Endothelial cell (in vitro differentiated cells): ENCODE results near the gene POFUT2. TPM values are rescaled to one million over a fixed set of nuclear protein-coding genes. Genes with fewer than 3 reads are reported as not detected.

Experiments used
- DNase-seq: peaks from one replicate; pipeline ENCODE4 v3.0.0; 2021; ENCODE audit warnings: low spot score
- H3K27ac Mint-ChIP-seq: one replicate; pipeline ENCODE4 v1.8.0; 2021; ENCODE audit warnings: mixed read lengths, inconsistent platforms; ENCODE audit not compliant: unreplicated experiment
- H3K27me3 Mint-ChIP-seq: one replicate; pipeline ENCODE4 v1.8.0; 2021; ENCODE audit warnings: mild to moderate bottlenecking, moderate library complexity, mixed read lengths, inconsistent platforms; ENCODE audit not compliant: unreplicated experiment
- H3K36me3 Mint-ChIP-seq: one replicate; pipeline ENCODE4 v1.8.0; 2021; ENCODE audit warnings: mild to moderate bottlenecking, low read depth, mixed read lengths, inconsistent platforms; ENCODE audit not compliant: unreplicated experiment
- H3K4me1 Mint-ChIP-seq: one replicate; pipeline ENCODE4 v1.8.0; 2021; ENCODE audit warnings: mild to moderate bottlenecking, mixed read lengths, inconsistent platforms; ENCODE audit not compliant: unreplicated experiment
- H3K4me3 Mint-ChIP-seq: one replicate; pipeline ENCODE4 v1.8.0; 2021; ENCODE audit warnings: mild to moderate bottlenecking, mixed read lengths, inconsistent platforms; ENCODE audit not compliant: unreplicated experiment
- H3K9me3 Mint-ChIP-seq: one replicate; pipeline ENCODE4 v1.8.0; 2021; ENCODE audit warnings: mixed read lengths, inconsistent platforms; ENCODE audit not compliant: unreplicated experiment
- CTCF ChIP-seq: fragments of 200-600 bp; sonication (generic); IDR thresholded peaks from one replicate; pipeline ENCODE4 v1.5.0; 2021; ENCODE audit warnings: antibody characterized with exemption; ENCODE audit not compliant: unreplicated experiment
- total RNA-seq: library from RNA; stranded (reverse); fragmentation: NEBNext Ultra II Directional; extraction: Animal tissue kit (Norgen Biotek cat#: 25700); gene quantifications from one replicate; pipeline ENCODE4 v1.2.1, GENCODE V29; 2021; ENCODE audit not compliant: unreplicated experiment

Gene POFUT2
- total RNA-seq, 1 donor from 2014 or later = 37.8 TPM

DNA sequence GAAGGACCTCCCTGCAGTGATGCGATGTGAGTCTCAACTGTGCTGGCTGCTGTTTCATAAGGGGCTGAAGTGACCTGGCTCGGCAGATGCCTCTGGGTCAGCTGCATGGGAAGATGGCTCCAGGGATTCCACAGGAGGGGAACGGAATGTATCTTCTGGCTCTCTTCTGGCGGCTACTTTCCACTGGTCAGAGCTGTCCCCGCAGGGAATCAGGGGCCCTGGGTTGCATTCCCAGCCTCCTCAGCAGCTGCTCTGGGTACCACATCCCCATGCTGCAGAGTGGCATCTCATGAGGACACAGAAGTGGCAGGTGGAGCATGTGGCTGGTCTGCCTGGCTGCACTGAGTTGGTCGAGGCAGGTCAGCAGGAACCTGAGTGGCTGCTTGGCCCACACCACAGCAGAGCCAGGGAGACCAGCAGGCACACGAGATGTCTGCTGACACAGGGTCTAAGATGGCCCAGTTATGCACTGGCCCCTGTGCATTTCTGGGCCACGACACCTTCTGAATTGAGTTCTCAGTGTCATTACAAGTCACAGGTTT lies 42.8 kb downstream of the POFUT2 start:
- Mint-ChIP-seq H3K27ac (no peak overlapping the region), H3K4me1 (no peaks in the 10 kb centered on the region), H3K4me3 (no peak overlapping the region), H3K36me3 (peaks cover 7% of the 10 kb centered on the region), H3K9me3 (peaks cover 6% of the 10 kb centered on the region), H3K27me3 (peaks cover 3% of the 10 kb centered on the region)
- no peak for TF ChIP-seq CTCF
- no peak for DNase-seq

GRCh38 chr21:45243603-45244002 lies 44.1 kb downstream of the POFUT2 start:
- TF ChIP-seq CTCF = no peak
- no peak for DNase-seq
- H3K27ac Mint-ChIP-seq = no peak overlapping the region
- no peak overlapping the region for H3K4me3 Mint-ChIP-seq
- peaks cover 7% of the 10 kb centered on the region for H3K36me3 Mint-ChIP-seq
- H3K27me3 Mint-ChIP-seq = peaks cover 3% of the 10 kb centered on the region
- peaks cover 6% of the 10 kb centered on the region for H3K9me3 Mint-ChIP-seq
- no peaks in the 10 kb centered on the region for H3K4me1 Mint-ChIP-seq

DNA sequence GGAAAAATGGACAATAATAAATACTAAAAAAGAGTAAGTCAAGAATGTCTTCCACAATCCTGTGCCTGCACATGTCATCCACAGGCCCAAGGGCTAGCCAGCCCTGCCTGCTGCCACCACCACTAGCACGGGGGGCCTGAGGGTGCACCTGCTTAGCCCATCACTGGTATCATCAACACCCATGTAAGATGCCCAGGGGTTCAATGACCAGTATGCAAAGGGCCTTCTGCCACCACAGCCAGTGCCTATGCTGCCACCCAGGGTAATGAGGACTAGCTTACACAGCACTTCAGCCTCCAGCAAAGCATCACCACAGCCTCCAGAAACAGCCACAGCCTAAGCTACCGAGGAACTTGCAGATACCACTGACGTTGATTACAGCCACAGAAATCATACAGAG lies 46.3 kb downstream of the POFUT2 start:
- Mint-ChIP-seq H3K36me3 (peaks cover 7% of the 10 kb centered on the region), H3K4me1 (no peaks in the 10 kb centered on the region), H3K4me3 (no peak overlapping the region), H3K27me3 (peaks cover 3% of the 10 kb centered on the region), H3K27ac (no peak overlapping the region), H3K9me3 (peaks cover 6% of the 10 kb centered on the region)
- DNase-seq = no peak
- no peak for TF ChIP-seq CTCF

- TF ChIP-seq CTCF = no peak
- H3K27ac Mint-ChIP-seq = no peak overlapping the region
- no peaks in the 10 kb centered on the region for H3K4me1 Mint-ChIP-seq
Measured at GRCh38 chr21:45237401-45237800, 50.3 kb downstream of the POFUT2 start.

GRCh38 chr21:45236481-45236880 lies 51.2 kb downstream of the POFUT2 start:
- H3K9me3 Mint-ChIP-seq = no peaks in the 10 kb centered on the region
- H3K36me3 Mint-ChIP-seq = no peaks in the 10 kb centered on the region
- no peak for DNase-seq
- no peak for TF ChIP-seq CTCF
- peaks cover 1% of the 10 kb centered on the region for H3K27me3 Mint-ChIP-seq
- H3K27ac Mint-ChIP-seq = no peak overlapping the region
- H3K4me1 Mint-ChIP-seq = no peaks in the 10 kb centered on the region
- no peak overlapping the region for H3K4me3 Mint-ChIP-seq

More at GRCh38 chr21:45237401-45237800, 50.3 kb downstream of the POFUT2 start:
- DNase-seq = no peak
- Mint-ChIP-seq H3K36me3 (no peaks in the 10 kb centered on the region), H3K9me3 (no peaks in the 10 kb centered on the region), H3K27me3 (peaks cover 1% of the 10 kb centered on the region), H3K4me3 (no peak overlapping the region)
